Kidney (tissue), 14 donors: Measurements from ENCODE around the gene OTOP3. TPM values are rescaled to one million over a fixed set of nuclear protein-coding genes. Genes with fewer than 3 reads are reported as not detected.

Experiments
- DNase-seq, 5 donors: peaks; one replicate each; pipeline ENCODE4 v3.0.0-alpha.2; 2013 to 2020
- FAIRE-seq: peaks from 2 replicates; lab custom pipeline; 2012; peaks lifted over from hg19 to GRCh38; lab: Jason Lieb, UNC
- H3K27ac ChIP-seq, 2 donors: one replicate each; pipeline ENCODE4 v1.7.0; 2013; ENCODE audit warnings: low read depth in 2 of 2, low read length in 2 of 2, inconsistent platforms in 1 of 2
- H3K27me3 ChIP-seq: one replicate; pipeline ENCODE4 v1.7.1; 2013; ENCODE audit warnings: low read length, inconsistent platforms; ENCODE audit not compliant: control insufficient read depth, insufficient read depth
- H3K36me3 ChIP-seq, 3 donors: one replicate each; pipeline versions ENCODE4 v1.7.0 to v1.7.1; 2013; ENCODE audit warnings: low read length in 3 of 3, control low read depth in 1 of 3, inconsistent platforms in 1 of 3; ENCODE audit not compliant: insufficient read depth in 3 of 3, control insufficient read depth in 2 of 3
- H3K4me1 ChIP-seq, 3 donors: one replicate each; pipeline versions ENCODE4 v1.7.0 to v1.7.1; 2013; ENCODE audit warnings: low read length in 3 of 3, inconsistent platforms in 1 of 3, low read depth in 1 of 3; ENCODE audit not compliant: control insufficient read depth in 2 of 3, insufficient read depth in 2 of 3
- H3K4me3 ChIP-seq, 3 donors: one replicate each; pipeline versions ENCODE4 v1.7.0 to v1.8.1; 2013; ENCODE audit warnings: low read length in 3 of 3, control low read depth in 1 of 3, inconsistent platforms in 1 of 3
- H3K9ac ChIP-seq, 3 donors: one replicate each; pipeline versions ENCODE4 v1.7.0 to v1.7.1; 2013; ENCODE audit warnings: low read length in 3 of 3, control low read depth in 1 of 3, inconsistent platforms in 1 of 3
- H3K9me3 ChIP-seq, 3 donors: one replicate each; pipeline versions ENCODE4 v1.7.0 to v1.7.1; 2013; ENCODE audit warnings: low read length in 3 of 3, control low read depth in 1 of 3, inconsistent platforms in 1 of 3; ENCODE audit not compliant: control insufficient read depth in 2 of 3, insufficient read depth in 1 of 3
- CTCF ChIP-seq: IDR thresholded peaks from 3 replicates; pipeline ENCODE4 v1.5.1; 2012; ENCODE audit warnings: mild to moderate bottlenecking, moderate library complexity, borderline replicate concordance; ENCODE audit not compliant: insufficient read depth; ENCODE audit errors: extremely low read depth
- intact Hi-C: fragments of 100-400 bp; cut with DNase I; formaldehyde crosslinking; loops from one replicate; pipeline ENCODE4 v1.11.1; 2022
- polyA plus RNA-seq: library from polyadenylated mRNA; stranded (reverse); fragments of 350-450 nt; fragmentation: Illumina TruSeq; extraction: RNeasy Lipid Tissue Mini Kit (QIAGEN cat#74804); gene quantifications from one replicate; pipeline ENCODE4 v1.2.3, GENCODE V29; 2014; ENCODE audit warnings: low read depth, low replicate concordance; ENCODE audit not compliant: insufficient read depth
- total RNA-seq: library from RNA; stranded (reverse); fragmentation: NEBNext Ultra II Directional; extraction: Animal tissue kit (Norgen Biotek cat#: 25700); gene quantifications from one replicate; pipeline ENCODE4 v1.2.1, GENCODE V29; 2021
- donor health status: control.
- donor health status: control.
- donor health status: control.
- donor health status: control.
- donor health status: control.
- donor health status: DM: yes; HTN: yes; CAD: no.
- donor health status: Normal renal cell carcinoma (clear cell type).

Gene OTOP3
- total and polyA plus RNA-seq, 2 donors from 2014 or later = not detected

- H3K36me3 ChIP-seq = no peaks in the 10 kb centered on the region
- intact Hi-C loops = no loop called here
- no peak for FAIRE-seq
Observed at GRCh38 chr17:74957935-74958740, 22.4 kb downstream of the OTOP3 start.

GRCh38 chr17:74959826-74960515, 24.3 kb downstream of the OTOP3 start:
- Histone ChIP-seq H3K9me3 (no peaks in the 10 kb centered on the region), H3K9ac (no peak overlapping the region), H3K4me1 (peaks cover 0 to 2% (median 0%) of the 10 kb centered on the region in 3 donors), H3K27ac (no peak overlapping the region), H3K27me3 (no peaks in the 10 kb centered on the region), H3K4me3 (no peak overlapping the region), H3K36me3 (no peaks in the 10 kb centered on the region)
- FAIRE-seq (no peak), DNase-seq (peak in 1 of 5 donors; percentile 55)
- intact Hi-C loops = no loop called here
- no peak for TF ChIP-seq CTCF

More at GRCh38 chr17:74957935-74958740, 22.4 kb downstream of the OTOP3 start:
- no peak overlapping the region for H3K4me3 ChIP-seq
- no peak overlapping the region for H3K27ac ChIP-seq
- no peak overlapping the region for H3K9ac ChIP-seq
- peaks cover 0 to 2% (median 0%) of the 10 kb centered on the region in 3 donors for H3K4me1 ChIP-seq
- peak; percentile 74 to 87 (median 79) for DNase-seq
- no peaks in the 10 kb centered on the region for H3K9me3 ChIP-seq
- TF ChIP-seq CTCF = peak; percentile 84
- no peaks in the 10 kb centered on the region for H3K27me3 ChIP-seq

- H3K9ac ChIP-seq = no peak overlapping the region
- no peak for TF ChIP-seq CTCF
- DNase-seq (peak in 4 of 5 donors; percentile 53 to 79 (median 76)), FAIRE-seq (no peak)
- intact Hi-C loops = no loop called here
- peaks cover 0 to 2% (median 0%) of the 10 kb centered on the region in 3 donors for H3K4me1 ChIP-seq
- no peaks in the 10 kb centered on the region for H3K27me3 ChIP-seq
- H3K36me3 ChIP-seq = no peaks in the 10 kb centered on the region
- no peak overlapping the region for H3K27ac ChIP-seq
- H3K9me3 ChIP-seq = no peaks in the 10 kb centered on the region
- H3K4me3 ChIP-seq = no peak overlapping the region
Observed at GRCh38 chr17:74960570-74961342, 25.1 kb downstream of the OTOP3 start.
